Heart left ventricle (tissue), 13 donors: ENCODE measurements around the gene TMEM38A.

Experiments used
- CTCF ChIP-seq, 12 donors: fragments of 200-600 bp; sonication (generic) in 4 of 12; IDR thresholded peaks; one replicate each; pipeline versions ENCODE4 v1.5.0 to v1.8.0; 2018 to 2022; ENCODE audit warnings: antibody characterized with exemption in 12 of 12, mild to moderate bottlenecking in 5 of 12
- POLR2A ChIP-seq, 2 donors: fragments of 450-650 bp; IDR thresholded peaks; one replicate each; pipeline ENCODE4 v1.6.1; 2017; ENCODE audit warnings: antibody characterized with exemption in 2 of 2, mild to moderate bottlenecking in 2 of 2, moderate library complexity in 2 of 2
- donor health status: ischemic (EF 13 %, LVEDD 7.1; RV severe dilation, severe dysfunction).
- donor health status: DM: no; HTN: yes; CAD: no.
- donor health status: DM: no; HTN: no; CAD: no.
- donor health status: ischemic (EF 25% LVEDD 6.9; RV normal size, moderate dysfunction).
- donor health status: ischemic (EF 25% LVEDD 5.7; RV mildly dilated, moderate dysfunction).
- donor health status: ischemic (EF 35%, LVEDD 5.7; RV mildly dilated, moderate dysfunction).
- donor health status: nonischemic (EF 11% LVEDD 7.7; RV severe dilation, severe dysfunction).
- donor health status: DM: yes; HTN: yes; CAD: no.
- donor health status: PGD.
- donor health status: ischemic (EF 29% LVEDD 5.4; RV normal size, mild dysfunction).
- donor health status: nonischemic (EF 23%, LVEDD 6.1; RV moderate dilation, normal function).

- TF ChIP-seq CTCF (IDR thresholded peaks at IDR 0.05), result no peak
- no peak for TF ChIP-seq POLR2A (IDR thresholded peaks at IDR 0.05)
Measured at GRCh38 chr19:16650821-16651220, 10.1 kb upstream of the TMEM38A start.
